RPMI8226 (cell line): ENCODE results near the gene DIPK1A.

ENCODE experiments used
- DNase-seq: peaks from one replicate; pipeline ENCODE4 v3.0.0-alpha.2; 2015

The DIPK1A gene

DNA sequence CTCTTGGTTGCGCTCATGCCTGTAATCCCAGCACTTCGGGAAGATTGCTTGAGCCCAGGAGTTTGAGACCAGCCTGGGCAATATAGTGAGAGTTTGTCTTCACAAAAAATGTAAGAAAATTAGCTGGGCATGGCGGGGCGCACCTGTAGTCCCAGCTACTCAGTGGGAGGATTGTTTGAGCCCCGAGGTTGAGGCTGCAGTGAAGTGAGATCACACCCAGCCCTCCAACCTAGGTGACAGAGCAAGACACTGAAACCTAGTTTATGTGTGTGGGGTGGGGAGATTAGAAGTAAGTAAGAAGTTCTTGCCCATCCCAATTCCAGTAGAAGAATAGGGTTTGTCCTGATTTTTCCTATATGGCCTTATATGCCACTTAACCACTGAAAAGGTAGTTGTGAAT is 127.4 kb downstream of the DIPK1A start:
- DNase-seq, result no peak

DNA sequence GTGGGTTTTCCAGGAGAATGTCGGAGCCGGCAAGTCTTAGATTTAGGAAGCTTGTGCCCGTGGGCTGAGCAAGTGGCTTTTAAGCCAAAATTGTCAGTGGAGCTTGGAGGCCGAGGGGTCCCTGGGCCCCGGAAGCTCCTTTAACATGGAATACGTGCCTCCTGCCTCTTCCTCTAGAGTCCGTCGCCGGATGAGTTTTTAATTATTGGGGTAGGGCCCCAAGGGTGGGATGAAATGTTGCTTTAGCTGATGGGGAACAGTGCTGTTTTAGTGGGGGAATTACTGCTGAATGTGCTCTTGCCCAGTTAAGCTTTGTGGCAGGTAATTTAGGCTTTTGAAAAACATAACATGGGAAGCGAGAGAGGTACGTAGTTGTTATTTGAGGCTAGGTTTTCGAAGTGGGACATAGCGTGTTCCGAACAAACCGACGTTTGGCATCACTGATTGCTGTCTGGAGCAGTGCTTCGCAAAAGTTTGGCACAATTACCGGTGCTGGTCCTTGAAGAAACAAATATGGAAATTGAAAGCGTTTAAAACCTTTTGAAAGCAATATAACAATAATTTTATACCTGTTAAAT is 128.6 kb downstream of the DIPK1A start:
- no peak for DNase-seq

- DNase-seq, result peak; percentile 96
Observed at GRCh38 chr1:92831762-92832536, 129.3 kb downstream of the DIPK1A start, which contains the start of gene RPL5. RPL5 (plus strand) TSS chr1:92832040; CDS start chr1:92832115, 75 bp downstream.

GRCh38 chr1:92831368-92831761 is 129.9 kb downstream of the DIPK1A start:
- DNase-seq, result no peak

DNA sequence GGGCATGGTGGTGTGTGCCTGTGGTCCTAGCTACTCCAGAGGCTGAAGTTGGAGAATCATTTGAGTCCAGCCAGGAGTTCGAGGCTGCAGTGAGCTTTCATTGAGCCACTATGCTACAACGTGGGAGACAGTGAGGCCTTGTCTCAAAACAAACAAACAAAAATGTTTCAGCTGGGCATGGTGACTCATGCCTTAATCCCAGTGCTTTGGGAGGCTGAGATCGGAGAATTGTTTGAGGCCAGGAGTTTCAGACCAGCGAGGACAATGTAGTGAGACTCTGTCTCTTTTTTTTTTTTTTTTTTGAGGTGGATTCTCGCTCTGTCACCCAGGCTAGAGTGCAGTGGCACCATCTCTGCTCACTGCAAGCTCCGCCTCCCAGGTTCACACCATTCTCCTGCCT is 134.5 kb downstream of the DIPK1A start:
- no peak for DNase-seq

DNA sequence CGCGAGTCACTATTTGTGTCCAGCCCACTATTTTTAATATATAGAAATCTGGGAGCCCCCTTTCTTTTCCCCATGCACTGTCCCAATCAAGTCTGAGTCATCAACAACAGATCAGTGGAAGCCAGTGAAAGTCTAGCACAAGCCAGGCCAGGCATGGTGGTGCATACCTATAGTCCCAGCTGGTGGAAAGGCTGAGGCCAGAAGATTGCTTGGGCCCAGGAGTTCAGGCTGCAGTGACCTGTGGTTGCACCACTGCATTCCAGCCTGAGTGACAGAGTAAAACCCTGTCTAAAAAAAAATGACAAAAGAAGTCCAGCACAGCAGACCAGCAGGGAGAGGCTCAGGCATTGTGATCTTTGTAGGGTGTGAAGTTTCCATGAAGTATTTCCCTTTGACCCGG is 138.4 kb downstream of the DIPK1A start:
- no peak for DNase-seq

DNA sequence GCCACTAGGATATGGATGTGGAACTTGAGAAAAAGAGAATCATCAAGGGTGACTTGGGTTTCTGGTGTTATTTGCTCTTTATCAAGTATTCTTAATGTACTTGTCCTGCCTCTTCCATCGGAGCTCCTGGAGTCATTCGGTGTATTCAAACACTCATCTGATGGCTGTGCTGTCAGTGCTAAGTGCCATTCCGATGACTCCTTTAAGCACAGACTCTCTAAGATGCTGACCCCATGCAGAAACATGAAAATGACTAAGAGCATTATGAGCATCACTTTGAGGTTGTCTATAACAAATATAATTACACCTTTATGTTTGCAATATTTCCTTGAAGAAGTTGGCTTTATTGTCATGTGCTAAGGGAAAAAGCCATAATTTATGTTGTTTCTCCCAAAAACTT is 140.7 kb downstream of the DIPK1A start:
- no peak for DNase-seq

- no peak for DNase-seq
Observed at GRCh38 chr1:92820024-92820423, 141.2 kb downstream of the DIPK1A start.

DNA sequence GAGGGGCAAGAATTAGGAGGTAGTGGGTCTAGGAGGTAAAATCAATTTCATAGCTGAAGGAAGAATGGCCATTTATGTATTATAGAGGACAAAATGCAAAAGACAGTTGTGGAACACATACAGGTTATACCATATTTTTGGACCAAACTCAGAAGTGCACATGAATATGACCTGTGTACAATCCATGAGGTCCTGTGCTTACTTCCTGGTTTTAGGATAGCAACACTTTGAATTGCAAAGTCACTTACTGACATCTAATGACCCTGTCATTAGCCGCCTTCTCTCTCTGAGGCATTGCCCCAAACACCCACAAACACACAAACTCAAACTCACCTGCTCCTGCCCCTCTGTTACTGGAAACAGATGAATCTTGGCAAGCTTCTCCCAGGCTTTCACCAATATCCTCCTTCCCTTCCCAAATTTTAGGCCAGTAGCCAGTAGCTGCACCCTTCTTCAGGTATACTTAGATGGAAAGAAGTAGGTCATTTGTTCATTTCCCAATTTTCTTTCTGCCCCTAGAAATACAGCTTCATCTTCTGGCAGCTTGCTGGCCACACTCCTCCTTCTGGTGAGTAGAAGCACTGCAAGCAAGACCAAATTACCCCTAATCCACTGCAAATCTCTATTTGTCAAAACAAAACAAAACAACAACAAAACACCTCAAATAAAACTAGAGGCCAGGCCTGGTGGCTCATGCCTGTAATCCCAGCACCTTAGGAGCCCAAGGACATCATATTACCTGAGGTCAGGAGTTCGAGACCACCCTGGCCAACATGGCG is 143.1 kb downstream of the DIPK1A start:
- DNase-seq, result peak; percentile 49

DNA sequence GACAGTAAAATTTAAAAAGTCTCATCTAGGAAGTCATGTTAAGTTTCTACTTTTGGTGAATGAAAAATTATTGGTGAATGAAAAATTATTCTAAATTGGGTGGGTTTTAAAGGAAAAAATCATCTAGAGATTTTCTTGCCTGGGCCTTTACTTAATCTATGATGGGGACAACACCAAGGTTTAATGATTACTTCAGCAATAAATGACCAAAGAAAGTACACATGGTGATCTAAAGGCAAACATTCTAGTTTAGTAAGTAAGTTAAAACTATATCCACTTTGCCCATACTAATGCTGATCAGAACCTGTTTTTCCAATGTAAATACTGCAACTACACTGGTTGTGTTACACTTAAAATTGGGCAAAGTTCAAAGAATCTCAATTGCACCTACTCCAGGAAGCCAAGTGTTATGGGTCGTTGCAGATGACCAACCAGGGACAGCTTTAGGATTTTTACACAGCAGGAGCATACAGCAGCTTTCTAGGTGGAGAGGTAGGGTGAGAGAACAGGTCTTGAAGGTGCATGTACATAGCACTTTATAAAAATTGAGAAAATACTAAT is 144.0 kb downstream of the DIPK1A start:
- DNase-seq, result no peak

- no peak for DNase-seq
Observed at GRCh38 chr1:92816732-92817131, 144.5 kb downstream of the DIPK1A start.

- DNase-seq, result no peak
Observed at GRCh38 chr1:92808381-92808780, 152.9 kb downstream of the DIPK1A start.

DNA sequence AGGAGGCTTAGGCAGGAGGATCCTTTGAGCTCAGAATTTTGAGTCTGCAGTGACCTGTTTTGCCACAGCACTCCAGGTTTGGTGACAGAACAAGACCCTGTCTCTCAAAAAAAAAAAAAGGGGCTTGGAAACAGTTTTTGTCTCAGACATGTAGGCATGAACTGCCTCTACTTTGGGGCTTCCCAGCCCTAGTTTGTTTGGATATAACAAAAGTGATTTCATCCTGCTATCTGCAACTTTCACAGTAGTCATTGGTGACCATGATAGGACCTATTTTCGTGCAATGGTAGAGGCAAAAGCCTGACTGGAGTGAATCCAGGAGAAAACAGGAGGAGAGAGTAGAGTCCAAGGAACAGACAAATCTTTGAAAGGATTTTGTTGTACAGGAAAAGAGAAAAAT is 156.0 kb downstream of the DIPK1A start:
- no peak for DNase-seq

- no peak for DNase-seq
Observed at GRCh38 chr1:92804721-92805201, 156.5 kb downstream of the DIPK1A start.

DNA sequence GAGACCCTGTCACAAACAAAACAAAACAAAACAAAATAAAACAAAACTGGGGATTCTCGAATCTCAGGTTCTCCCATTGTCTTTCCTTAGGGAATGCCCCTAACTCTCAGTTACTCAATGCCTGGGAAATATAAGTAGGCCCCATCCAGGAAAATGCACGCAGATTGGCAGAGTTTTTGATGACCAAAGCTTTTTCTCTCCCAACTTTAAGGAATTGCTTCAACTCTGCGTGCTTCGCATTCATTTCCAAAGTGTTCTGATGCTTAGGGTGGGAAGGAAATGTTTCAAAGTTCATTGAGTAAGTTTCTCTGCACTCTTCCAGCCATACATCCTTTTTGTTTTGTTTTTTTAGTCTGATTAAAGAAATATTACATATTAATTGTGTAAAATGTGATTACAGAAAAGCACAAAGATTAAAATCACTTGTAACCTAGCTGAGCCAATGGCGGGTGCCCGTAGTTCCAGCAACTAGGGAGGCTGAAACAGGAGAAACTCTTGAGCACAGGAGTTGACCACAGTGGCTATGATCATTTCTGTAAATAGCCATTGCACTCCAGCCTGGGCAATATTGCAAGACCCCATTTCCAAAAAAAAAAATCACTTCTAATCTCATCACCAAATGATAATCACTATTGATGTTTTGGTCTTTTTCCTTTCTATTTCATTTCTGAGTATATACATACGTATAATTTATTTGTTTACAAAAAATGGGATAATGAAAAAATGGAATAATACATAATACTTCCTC is 157.9 kb downstream of the DIPK1A start:
- DNase-seq, result no peak

DNA sequence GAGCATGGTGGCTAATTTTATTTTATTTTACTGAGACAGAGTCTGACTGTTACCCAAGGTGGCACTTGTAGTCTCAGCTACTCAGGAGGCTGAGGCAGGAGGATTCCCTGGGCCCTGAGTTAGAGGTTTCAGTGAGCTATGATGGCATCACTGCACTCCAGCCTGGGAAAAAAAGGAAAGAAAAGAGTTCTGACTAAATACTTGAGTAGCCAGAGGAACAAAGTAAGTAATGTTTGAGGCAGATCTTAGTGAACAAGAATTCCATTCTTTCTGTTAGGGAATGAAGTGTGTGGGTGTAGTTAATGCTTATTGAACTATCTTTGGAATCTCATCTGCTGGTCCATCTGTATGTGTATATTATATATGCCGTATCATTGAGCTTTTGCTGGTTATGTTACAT is 163.3 kb downstream of the DIPK1A start:
- DNase-seq, result no peak

DNA sequence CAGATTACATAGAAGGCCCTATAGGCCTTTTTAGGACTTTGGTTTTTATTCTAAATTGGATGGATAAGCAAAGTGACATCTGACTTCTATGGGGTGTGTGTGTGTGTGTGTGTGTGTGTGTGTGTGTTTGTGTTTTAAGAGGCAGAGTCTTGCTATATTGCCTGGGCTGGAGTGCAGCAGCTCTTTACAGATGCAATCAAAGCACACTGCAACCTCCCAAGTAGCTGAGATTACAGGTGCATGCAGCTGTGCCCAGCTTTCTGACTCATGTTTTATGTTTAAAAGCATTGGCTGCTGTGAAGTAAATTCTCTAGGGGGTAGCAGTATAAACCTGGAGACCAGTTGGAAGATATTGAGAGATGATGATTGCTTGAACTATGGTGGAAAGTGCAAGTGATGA is 164.0 kb downstream of the DIPK1A start:
- DNase-seq, result no peak

GRCh38 chr1:92795166-92795565 is 166.1 kb downstream of the DIPK1A start:
- DNase-seq, result no peak

DNA sequence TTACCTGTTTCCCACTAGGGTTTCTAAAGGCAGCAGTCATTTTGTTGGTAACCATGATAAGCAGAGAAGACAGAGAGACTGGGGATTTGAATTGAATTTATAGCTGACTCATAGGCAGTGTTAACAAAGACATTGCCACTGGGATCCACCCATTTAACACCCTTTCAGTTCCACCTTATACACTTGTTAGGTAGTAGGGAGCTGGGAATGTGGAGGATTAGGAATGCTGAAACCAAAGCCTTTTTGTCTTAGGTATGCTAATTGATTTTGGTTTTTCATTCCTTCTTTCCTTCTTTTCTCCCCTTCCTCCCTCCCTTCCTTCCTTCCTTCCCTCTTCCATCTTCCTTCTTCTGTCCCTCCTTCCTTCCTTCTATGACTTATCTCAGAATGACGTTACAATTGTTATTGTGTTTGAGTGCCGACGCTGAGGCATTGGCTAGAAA is 168.9 kb downstream of the DIPK1A start:
- DNase-seq, result no peak
